ENCODE results near the gene MS4A1. TPM values are rescaled to one million over a fixed set of nuclear protein-coding genes. Genes with fewer than 3 reads are reported as not detected.

Gene MS4A1
- not detected in 2 replicates for total RNA-seq

DNA sequence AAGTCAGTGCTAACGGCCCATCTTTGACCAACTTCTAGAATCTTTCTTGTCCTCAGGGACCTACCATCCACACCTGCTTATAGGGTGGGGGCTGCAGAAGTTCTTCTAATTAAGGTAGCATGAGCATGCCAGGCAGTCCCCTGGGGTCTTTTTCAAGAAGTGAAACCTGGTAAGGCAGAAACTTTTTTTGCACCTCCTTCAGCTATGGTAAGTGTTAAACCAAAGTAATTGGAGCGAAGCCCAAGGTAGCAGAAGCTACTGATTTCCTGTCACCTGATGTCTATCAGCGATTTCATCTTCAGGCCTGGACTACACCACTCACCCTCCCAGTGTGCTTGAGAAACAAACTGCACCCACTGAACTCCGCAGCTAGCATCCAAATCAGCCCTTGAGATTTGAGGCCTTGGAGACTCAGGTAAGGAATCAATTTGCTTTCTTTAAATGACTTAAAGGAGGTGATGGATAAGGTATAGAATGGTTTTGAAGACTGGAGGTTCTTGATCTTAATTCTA, at the start of gene MS4A1:
MS4A1 (plus strand) TSS at position 317 of the 512 bp plus-strand sequence. CDS start 6,528 bp downstream, outside the sequence.

DNA sequence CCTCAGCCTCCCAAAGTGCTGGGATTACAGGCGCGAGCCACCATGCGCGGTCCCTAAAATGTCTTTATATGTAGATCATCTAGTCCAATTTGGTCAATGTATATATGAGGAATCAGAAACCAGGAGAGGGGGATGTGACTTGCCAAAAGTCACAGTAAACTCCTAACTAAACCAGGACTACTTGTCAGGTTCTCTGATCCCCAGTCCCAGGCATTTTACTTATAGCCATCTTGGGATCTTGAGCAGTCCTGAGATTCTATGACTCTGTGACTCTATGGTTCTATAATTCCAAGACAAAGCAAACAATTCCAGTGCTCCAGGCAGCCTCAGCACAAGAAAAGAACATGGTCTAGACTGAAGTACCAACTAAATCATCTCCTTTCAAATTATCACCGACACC, 26.4 kb upstream of the MS4A1 start, which contains the start of gene MS4A5:
MS4A5 (plus strand) TSS at position 301 of the 400 bp plus-strand sequence. CDS start 103 bp downstream, outside the sequence.

DNA sequence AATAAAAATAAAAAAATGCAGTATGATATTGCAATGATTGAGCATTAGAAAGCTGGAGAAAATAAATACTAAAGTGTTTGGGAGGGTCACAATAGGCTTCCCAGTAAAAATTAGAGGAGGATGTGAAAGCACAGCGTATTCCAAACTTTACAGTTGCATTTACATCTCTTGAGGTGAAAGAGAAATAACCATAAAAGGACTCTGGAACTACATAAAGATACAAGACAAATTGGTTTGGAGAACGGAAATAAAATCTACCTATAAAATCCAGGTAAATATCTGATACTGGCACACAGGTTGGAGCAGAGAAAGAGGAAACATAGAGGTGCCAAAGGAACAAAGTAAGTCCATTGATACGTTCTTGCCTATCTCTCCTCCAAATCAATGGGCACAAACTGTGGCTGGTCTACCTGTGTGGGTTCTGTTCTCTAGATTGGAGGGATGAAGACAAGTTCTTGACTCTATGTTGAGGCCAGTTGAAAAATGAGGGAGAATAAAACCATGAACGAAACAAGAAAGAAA, 36.9 kb downstream of the MS4A1 start, which contains the start of gene MS4A12:
MS4A12 (plus strand) TSS at position 291 of the 522 bp plus-strand sequence. CDS start 4,541 bp downstream, outside the sequence.

DNA sequence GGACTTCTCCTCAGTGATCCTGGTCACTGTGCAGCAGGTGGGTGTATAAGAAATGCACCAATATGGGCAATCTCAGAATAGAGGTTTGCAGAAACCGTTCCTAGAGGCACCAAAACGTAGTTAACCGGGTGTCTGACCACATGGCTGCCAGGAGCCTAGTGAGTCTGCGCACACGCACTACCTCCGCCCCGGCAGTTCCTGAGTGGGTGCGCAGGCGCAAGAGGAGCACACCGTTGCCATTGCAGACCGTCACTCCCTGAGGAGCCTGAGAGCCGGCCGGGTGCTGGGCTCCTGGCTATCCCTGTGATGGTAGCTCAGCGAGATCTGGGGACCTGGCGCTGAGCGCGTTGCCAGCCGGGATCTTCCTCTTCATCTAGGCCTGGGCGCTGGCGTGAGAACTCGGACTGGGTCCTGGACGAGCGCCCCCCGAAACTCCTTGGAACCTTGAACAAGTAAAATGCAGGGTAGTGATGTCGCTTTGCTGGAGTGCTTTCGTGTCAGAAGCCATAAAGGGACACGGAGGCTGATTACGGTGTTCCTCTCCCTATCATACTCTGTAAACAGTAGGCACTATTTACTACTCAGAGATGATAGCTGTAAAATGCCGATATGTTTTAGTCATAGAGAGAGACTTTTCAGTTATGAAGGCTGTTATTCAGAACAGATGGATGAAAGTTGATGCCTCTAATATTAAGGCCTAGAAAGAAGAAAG, 59.7 kb downstream of the MS4A1 start, which contains the start of gene MS4A13:
MS4A13 (plus strand) TSS at position 249 of the 712 bp plus-strand sequence. CDS start 2,692 bp downstream, outside the sequence.

Other genes starting within 250 kb of the MS4A1 start
- not detected in 2 replicates for gene MS4A4E, start 212.7 kb upstream of the MS4A1 start, total RNA-seq
- gene MS4A4A, start 175.2 kb upstream of the MS4A1 start, total RNA-seq: not detected in 2 replicates
- not detected in 2 replicates for gene MS4A6E, start 128.6 kb upstream of the MS4A1 start, total RNA-seq
- gene MS4A7, start 77.3 kb upstream of the MS4A1 start, total RNA-seq: not detected in 2 replicates
- not detected in 2 replicates for gene MS4A14, start 59.4 kb upstream of the MS4A1 start, total RNA-seq
- not detected in 2 replicates for gene MS4A5, start 26.3 kb upstream of the MS4A1 start, total RNA-seq
- not detected in 2 replicates for gene MS4A12, start 36.9 kb downstream of the MS4A1 start, total RNA-seq
- gene MS4A13, start 59.5 kb downstream of the MS4A1 start, total RNA-seq: not detected in 2 replicates
- not detected in 2 replicates for gene MS4A8, start 243.8 kb downstream of the MS4A1 start, total RNA-seq

Measured in bronchial smooth muscle cell (primary cell).